ENCODE results near the gene CDK8. TPM values are rescaled to one million over a fixed set of nuclear protein-coding genes. Genes with fewer than 3 reads are reported as not detected.

The CDK8 gene
- total and polyA plus RNA-seq, 2 donors (not counting 3 experiments of a cell fraction or from before 2014, with no cell fraction given) = 12.2 to 13.3 TPM

DNA sequence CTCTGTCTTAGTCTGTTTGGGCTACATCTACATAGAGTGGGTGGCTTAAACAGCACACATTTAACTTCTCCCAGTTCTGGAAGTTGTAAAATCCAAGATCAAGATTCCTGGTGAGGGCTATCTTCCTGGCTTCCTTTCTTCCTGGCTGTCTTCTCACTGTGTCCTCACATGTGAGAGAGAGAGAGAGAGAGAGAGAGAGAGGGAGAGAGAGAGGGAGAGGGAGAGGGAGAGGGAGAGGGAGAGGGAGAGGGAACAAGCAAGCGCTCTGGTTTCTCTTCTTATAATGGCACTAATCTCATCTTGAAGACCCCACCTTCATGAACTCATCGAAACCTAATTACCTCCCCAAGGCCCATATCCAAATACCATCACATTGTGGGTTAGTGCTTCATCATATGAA lies 69.2 kb downstream of the CDK8 start:
- no peak for FAIRE-seq
- peaks cover 3% of the 10 kb centered on the region for H3K79me2 ChIP-seq (ENCODE audit: control insufficient read depth, insufficient read depth, low read length)
- dilution Hi-C loops (cut with MboI; ENCODE audit: extremely low pct_ligation_motif_present, low sequenced_read_pairs) (no loop called here), intact Hi-C loops (cut with micrococcal nuclease) (no loop called here)
- H3K9me1 ChIP-seq (replicated peaks; ENCODE audit: control insufficient read depth, extremely low read depth, insufficient read depth, low read length) = no peaks in the 10 kb centered on the region
- no peaks in the 10 kb centered on the region for H3K4me1 ChIP-seq (ENCODE audit: control insufficient read depth, extremely low read depth, insufficient read depth, low read length)
- no peaks in the 10 kb centered on the region for H3K27me3 ChIP-seq (ENCODE audit: control insufficient read depth in 2 of 2, insufficient read depth in 2 of 2, low read length in 2 of 2)
- POLR2A ChIA-PET = no interaction called here
- no peak overlapping the region for H2AFZ ChIP-seq (ENCODE audit: low read depth, low read length)
- no peaks in the 10 kb centered on the region for H3K9me3 ChIP-seq (replicated peaks; ENCODE audit: control insufficient read depth, insufficient read depth, low read length)
- CTCF ChIA-PET = no interaction called here
- DNase-seq (ENCODE audit: low read depth, low spot score) = no peak
- no peak overlapping the region for H3K4me2 ChIP-seq (ENCODE audit: insufficient read depth, low read length)
- H4K20me1 ChIP-seq (replicated peaks; ENCODE audit: control insufficient read depth, extremely low read depth, insufficient read depth, low read length) = peaks cover 8% of the 10 kb centered on the region
- H3K27ac ChIP-seq (ENCODE audit: insufficient read depth, low read depth, low read length) = no peak overlapping the region
- TF ChIP-seq EZH2 (IDR thresholded peaks at IDR 0.05; ENCODE audit: borderline replicate concordance, low read depth, low read length, severe bottlenecking) (no peak), POLR2AphosphoS5 (IDR thresholded peaks at IDR 0.05; ENCODE audit: insufficient read depth, low read depth, low read length) (no peak), MYC (IDR thresholded peaks at IDR 0.05; ENCODE audit: low read depth, low read length) (no peak), GATA2 (IDR thresholded peaks at IDR 0.05; ENCODE audit: insufficient read depth, insufficient read length, low read depth, low read length) (no peak), JUN (IDR thresholded peaks at IDR 0.05; ENCODE audit: borderline replicate concordance, insufficient read depth, insufficient read length, low read depth) (no peak), FOS (IDR thresholded peaks at IDR 0.05; ENCODE audit: borderline replicate concordance, insufficient read depth, low read length) (no peak), POLR2A (IDR thresholded peaks at IDR 0.05; ENCODE audit: low read depth, low read length) (no peak)
- TF ChIP-seq, protein P1, sequence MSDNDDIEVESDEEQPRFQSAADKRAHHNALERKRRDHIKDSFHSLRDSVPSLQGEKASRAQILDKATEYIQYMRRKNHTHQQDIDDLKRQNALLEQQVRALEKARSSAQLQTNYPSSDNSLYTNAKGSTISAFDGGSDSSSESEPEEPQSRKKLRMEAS (IDR thresholded peaks at IDR 0.05; ENCODE audit: insufficient read depth, insufficient read length) = no peak
- TF ChIP-seq, protein P2, sequence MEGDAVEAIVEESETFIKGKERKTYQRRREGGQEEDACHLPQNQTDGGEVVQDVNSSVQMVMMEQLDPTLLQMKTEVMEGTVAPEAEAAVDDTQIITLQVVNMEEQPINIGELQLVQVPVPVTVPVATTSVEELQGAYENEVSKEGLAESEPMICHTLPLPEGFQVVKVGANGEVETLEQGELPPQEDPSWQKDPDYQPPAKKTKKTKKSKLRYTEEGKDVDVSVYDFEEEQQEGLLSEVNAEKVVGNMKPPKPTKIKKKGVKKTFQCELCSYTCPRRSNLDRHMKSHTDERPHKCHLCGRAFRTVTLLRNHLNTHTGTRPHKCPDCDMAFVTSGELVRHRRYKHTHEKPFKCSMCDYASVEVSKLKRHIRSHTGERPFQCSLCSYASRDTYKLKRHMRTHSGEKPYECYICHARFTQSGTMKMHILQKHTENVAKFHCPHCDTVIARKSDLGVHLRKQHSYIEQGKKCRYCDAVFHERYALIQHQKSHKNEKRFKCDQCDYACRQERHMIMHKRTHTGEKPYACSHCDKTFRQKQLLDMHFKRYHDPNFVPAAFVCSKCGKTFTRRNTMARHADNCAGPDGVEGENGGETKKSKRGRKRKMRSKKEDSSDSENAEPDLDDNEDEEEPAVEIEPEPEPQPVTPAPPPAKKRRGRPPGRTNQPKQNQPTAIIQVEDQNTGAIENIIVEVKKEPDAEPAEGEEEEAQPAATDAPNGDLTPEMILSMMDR (IDR thresholded peaks at IDR 0.05; ENCODE audit: extremely low read depth in 1 of 2, insufficient read depth in 1 of 2, low read depth in 1 of 2, low read length in 2 of 2) = no peak
- BruUV-seq (replicated peaks) = no TSS peak
- no peaks in the 10 kb centered on the region for H3K36me3 ChIP-seq (ENCODE audit: control insufficient read depth in 2 of 2, extremely low read depth in 1 of 2, insufficient read depth in 2 of 2, low read length in 2 of 2)
- no peak overlapping the region for H3K9ac ChIP-seq (replicated peaks; ENCODE audit: extremely low read depth, insufficient read depth, low read length)
- H3K4me3 ChIP-seq (replicated peaks in 1 of 3; ENCODE audit: insufficient read depth in 1 of 3, low read depth in 1 of 3, low read length in 3 of 3) = no peak overlapping the region
